Glomerular visceral epithelial cell (primary cell): ENCODE results near the gene BMPR1A.

ENCODE experiments used
- DNase-seq: peaks from one replicate; pipeline ENCODE4 v3.0.0-alpha.2; 2016; ENCODE audit errors: extremely low spot score

BMPR1A gene

GRCh38 chr10:86756511-86757112, at the start of gene BMPR1A:
Gene BMPR1A (plus strand): TSS chr10:86756619. CDS start chr10:86876019, 119,400 bp downstream.
- peak; percentile 95 for DNase-seq

DNA sequence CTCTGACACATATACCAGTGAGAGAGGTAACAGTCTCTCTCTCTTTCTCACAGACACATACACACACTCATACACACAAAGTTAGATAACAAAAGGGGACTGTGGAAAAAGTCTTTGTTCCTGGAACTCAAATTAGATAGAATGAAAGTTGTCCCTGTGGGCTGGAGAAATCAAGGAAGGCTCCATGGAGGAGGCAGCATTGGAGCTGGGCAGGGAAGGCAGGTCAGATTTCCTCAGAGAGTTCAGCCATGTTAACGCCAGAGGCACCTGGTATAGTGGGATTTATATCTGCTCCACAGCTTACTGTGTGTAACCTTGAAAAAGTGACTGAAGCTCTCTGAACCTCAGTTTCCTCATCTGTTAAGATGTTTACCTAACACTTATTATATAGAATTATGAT, 49.4 kb upstream of the BMPR1A start:
- DNase-seq = no peak

GRCh38 chr10:86707505-86707904, 48.9 kb upstream of the BMPR1A start:
- no peak for DNase-seq

- DNase-seq = no peak
These were observed 48.2 kb upstream of the BMPR1A start for GRCh38 chr10:86708068-86708782.

- DNase-seq = no peak
These were observed 47.5 kb upstream of the BMPR1A start for GRCh38 chr10:86708783-86709380.

DNA sequence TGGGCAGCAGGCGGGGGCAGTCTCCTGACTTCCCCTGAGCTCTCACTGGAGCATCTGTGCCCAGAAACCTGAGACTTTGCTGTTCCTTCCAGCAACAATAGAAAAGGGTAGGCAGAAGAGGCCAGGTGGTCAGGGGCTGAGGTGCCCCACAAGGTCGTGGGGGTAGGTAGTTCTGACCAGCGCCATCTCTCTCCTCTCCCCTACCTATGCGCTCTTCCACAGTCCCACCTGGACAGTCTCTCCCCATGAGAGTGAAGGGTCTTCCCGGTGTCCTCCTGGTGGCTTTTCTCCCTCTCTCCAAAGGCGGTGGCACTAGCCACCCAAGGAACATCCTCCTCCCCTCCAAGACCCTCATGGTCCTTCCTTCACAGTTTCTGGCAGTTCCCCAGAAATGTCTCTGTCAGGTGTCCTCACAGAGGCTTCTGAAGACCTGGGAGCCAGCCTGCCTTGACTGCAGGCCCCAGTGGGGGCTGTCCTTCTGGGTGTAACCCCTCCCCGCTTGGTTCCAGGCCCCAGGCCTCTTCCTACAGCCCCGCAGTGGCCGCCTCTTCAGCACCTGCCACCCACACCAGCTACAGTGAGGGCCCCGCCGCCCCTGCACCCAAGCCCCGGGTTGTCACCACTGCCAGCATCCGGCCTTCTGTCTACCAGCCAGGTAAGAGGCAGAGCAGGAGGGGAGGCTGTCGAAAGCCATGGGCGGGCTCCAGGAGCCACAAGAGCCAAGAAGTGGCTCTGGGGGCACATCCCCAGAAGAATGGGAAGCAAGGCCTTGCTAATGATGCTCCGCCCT, 46.8 kb upstream of the BMPR1A start:
- DNase-seq = no peak

GRCh38 chr10:86710987-86711512, 45.4 kb upstream of the BMPR1A start:
- peak; percentile 93 for DNase-seq

DNA sequence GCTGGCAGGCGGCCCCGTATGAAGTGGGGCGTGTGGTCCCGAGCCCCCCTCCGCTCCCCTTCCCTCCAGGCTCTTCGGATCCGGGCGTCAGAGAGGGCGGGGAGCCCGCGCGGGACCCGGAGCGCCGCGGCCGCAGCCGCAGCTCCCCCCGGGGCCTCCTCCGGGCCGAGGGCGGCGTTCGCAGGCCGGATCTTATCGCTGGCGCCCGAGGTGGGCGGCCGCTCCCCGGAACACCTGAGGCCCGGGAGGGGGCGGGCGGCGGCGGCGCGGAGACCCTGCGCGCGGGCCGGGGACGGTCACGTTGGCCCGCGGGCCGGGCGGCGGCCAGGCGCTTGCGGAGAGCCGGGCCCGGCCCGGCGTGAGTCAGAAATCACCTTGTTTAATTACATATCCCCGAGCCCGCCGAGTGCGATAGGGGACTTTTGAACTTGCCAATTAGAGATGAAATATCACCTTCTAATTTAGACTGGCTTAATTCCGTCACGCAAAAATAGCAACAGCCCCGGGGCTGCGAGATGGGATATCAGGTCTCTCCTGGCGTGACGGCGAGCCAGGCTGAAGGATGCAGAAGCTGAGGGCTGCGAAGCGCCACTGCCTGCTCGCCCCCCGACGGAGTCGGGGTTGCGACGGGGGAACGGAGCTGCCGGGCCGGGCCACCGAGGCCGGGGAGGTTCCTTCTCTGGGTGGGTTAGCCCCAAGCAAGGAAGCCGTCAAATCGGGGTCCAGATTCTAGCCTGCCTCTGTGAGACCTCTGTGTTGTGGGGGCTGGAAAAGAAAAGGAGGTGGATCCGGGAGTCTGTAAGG, 44.7 kb upstream of the BMPR1A start:
- DNase-seq = peak; percentile 45

DNA sequence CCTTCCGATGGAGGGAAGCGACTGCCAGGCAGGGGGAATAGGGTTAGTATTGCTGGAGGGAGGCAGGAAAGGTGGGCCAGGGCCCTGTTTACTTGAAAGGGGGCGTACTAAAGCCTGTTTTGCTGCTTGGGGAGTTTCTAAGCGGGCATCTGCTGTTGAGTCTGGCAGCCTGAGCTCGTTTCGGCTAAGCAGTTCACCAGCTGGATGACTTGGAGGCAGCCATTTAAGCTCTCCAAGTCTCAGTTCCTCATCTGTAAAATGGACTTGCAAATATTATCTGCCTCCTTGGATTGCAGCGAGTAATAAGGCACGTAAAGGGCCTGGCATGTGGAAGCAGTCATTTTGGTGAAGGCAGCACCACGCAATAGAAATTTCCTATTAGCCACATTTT, 44.1 kb upstream of the BMPR1A start:
- DNase-seq = no peak

GRCh38 chr10:86715156-86715795, 41.1 kb upstream of the BMPR1A start:
- DNase-seq = no peak

GRCh38 chr10:86715836-86716235, 40.6 kb upstream of the BMPR1A start:
- DNase-seq = no peak

- DNase-seq = no peak
These were observed 40.0 kb upstream of the BMPR1A start for GRCh38 chr10:86716466-86716865.

- no peak for DNase-seq
These were observed 37.9 kb upstream of the BMPR1A start for GRCh38 chr10:86718556-86718955.

GRCh38 chr10:86721232-86721631, 35.2 kb upstream of the BMPR1A start:
- no peak for DNase-seq

DNA sequence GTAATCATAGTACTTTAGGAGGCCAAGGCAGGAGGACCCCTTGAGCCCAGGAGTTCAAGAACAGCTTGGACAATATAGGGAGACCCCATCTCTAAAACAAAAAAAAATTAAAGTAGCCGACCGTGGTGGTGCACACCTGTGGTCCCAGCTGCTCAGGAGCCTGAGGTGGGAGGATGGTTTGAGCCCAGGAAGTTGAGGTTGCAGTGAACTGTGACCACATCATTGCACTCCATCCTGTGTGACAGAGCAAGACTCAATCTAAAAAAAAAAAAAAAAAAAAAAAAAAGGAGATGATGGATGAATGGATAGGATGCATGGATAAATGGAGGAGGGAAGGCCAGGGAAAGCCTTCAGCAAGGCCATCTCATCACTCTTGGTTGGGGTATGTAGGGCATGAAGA, 33.4 kb upstream of the BMPR1A start:
- no peak for DNase-seq

DNA sequence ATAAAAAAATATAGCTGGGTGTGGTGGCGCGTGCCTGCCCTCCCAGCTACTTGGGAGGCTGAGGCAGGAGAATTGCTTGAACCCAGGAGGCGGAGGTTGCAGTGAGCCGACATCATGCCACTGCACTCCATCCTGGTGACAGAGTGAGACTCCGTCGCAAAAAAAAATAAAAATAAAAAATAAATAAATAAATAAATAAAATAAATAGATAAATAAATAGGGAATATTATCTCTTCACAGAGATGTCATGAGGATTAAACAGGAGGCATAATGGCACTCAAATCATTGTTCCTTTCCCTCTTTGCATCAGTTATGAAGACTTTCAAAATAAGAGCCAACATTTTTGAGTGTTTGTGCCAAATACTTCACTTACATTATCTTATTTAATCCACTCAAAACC, 32.0 kb upstream of the BMPR1A start:
- DNase-seq = no peak

- DNase-seq = no peak
These were observed 30.3 kb upstream of the BMPR1A start for GRCh38 chr10:86725980-86726676.

- DNase-seq = no peak
These were observed 29.8 kb upstream of the BMPR1A start for GRCh38 chr10:86726677-86726999.

DNA sequence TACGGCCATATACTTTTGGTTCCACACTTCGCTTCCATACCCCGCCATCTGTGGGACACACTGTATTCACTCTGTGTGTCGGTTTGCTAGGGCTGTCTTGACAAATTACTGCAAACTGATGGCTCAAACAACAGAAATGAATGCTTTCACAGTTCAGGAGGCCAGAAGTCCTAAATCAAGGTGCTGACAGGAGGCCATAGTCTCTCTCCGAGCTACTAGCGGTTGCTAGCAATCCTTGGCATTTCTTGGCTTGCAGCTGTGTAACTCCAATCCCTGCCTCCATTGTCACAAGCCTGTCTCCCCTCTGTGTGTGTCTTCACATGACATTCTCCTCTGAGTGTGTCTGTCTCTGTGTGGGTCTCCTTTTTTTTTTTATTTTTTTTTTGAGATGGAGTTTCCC, 28.9 kb upstream of the BMPR1A start:
- DNase-seq = no peak

GRCh38 chr10:86728056-86728455, 28.4 kb upstream of the BMPR1A start:
- DNase-seq = no peak
